Measurements from ENCODE around the gene VEZT. TPM values are rescaled to one million over a fixed set of nuclear protein-coding genes. Genes with fewer than 3 reads are reported as not detected.

The VEZT gene
- total RNA-seq, 4 donors from 2014 or later = 73.0 to 90.3 (median 87.0) TPM

DNA sequence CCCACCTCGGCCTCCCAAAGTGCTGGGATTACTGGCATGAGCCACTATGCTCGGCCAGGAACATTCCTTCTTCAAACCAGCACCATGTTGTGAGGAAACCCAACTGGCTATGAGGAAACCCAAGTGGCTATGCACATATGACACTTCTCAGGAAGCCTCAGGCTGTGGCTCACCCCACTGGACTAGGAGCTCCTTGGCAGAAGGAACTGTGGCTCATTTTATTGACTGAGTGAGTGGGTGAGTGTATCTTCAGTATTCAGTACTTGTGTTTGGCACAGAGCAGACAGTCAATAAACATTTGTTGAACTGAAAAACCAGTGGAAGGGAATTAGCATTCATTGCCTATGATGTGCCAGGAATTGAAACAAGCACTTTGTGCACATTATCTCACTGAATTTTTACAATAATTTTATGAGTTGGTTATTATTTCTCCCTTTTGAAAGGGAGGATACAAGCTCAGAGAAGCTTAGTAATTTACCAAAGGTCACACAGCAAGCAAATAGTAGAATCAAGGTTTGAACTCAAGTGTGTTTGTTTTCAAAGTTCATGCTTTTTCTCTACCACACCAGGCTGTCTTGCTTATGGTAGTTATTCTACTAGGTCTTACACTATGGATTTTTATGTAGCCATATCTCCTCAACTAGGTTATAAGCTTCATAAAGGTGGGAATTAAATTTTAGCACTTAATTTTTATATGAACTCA, 121.6 kb downstream of the VEZT start:
- Histone ChIP-seq H3K27me3 (no peaks in the 10 kb centered on the region), H3K9me3 (no peaks in the 10 kb centered on the region), H3K4me3 (no peak overlapping the region), H3K4me1 (peaks cover 10 to 37% (median 36%) of the 10 kb centered on the region in 4 donors), H3K36me3 (no peaks in the 10 kb centered on the region), H3K27ac (replicated peaks in 1 of 4) (peak overlapping the region in 1 of 4 donors; percentile 14)
- 100% methylated on average over 2 of the region's 2 CpGs for WGBS
- intact Hi-C loops (cut with DNase I) = loop anchor here (5.0 to 10.0 kb wide), 3 partner anchors 38 to 196 kb away; partner anchors contain the start of genes FGD6 and VEZT
- TF ChIP-seq POLR2AphosphoS5 (IDR thresholded peaks at IDR 0.05) (no peak), CTCF (IDR thresholded peaks at IDR 0.05) (no peak), POLR2A (IDR thresholded peaks at IDR 0.05; ENCODE audit: low read depth) (no peak)
- no peak for DNase-seq (ENCODE audit: extremely low spot score)

- TF ChIP-seq POLR2A (IDR thresholded peaks at IDR 0.05; ENCODE audit: low read depth) (no peak), CTCF (IDR thresholded peaks at IDR 0.05) (no peak), EP300 (IDR thresholded peaks at IDR 0.05) (no peak), POLR2AphosphoS5 (IDR thresholded peaks at IDR 0.05) (no peak)
- intact Hi-C loops (cut with DNase I) = no loop called here
- 100% methylated on average over 1 of the region's 1 CpG for WGBS
Observed at GRCh38 chr12:95342008-95342407, 124.4 kb downstream of the VEZT start.

DNA sequence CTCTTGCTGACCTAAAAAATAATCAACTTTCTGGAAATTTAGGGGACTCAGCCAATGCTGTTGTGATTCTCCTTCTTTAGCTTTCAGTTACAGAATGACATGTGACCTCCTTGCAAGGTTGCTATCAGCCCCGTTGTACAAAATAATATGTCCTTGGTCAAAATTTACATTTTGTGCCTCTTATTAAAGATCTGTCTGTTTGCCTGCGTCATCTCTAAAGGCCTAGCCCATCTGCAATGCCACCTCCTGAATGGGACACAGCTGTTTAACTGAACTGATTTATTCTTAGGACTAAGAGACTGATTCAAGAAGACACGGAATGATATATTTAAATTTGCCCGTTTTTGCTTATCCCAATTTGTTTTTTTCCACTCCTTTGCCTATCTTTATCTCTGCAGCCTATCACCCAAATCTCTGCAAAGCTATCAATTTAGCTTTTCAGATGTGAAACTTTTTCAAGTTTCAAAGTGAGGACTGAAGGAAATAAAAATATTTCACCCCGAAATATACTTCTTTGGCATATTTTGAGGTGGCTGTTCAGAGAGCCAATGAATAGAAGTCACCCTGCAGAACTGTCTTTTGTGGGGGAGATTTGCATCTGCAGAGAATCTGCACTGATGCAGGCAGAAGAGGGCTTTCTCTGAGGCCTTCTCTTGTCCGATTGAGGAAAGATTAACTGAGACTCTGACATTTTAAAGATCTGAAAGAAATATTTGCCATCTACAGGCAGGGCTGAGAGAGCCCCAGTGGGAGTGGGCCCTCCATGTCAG, 126.0 kb downstream of the VEZT start:
- no peak overlapping the region for H3K4me3 ChIP-seq
- H3K36me3 ChIP-seq = no peaks in the 10 kb centered on the region
- H3K4me1 ChIP-seq = peaks cover 0 to 7% (median 3%) of the 10 kb centered on the region in 4 donors
- 78% methylated on average over 6 of the region's 6 CpGs for WGBS
- H3K9me3 ChIP-seq = no peaks in the 10 kb centered on the region
- TF ChIP-seq CTCF (IDR thresholded peaks at IDR 0.05) (no peak), POLR2AphosphoS5 (IDR thresholded peaks at IDR 0.05) (no peak), POLR2A (IDR thresholded peaks at IDR 0.05; ENCODE audit: low read depth) (no peak), EP300 (IDR thresholded peaks at IDR 0.05) (no peak)
- H3K27ac ChIP-seq (replicated peaks in 1 of 4) = no peak overlapping the region
- no peak for DNase-seq (ENCODE audit: extremely low spot score)
- intact Hi-C loops (cut with DNase I) = no loop called here
- H3K27me3 ChIP-seq = no peaks in the 10 kb centered on the region

More at GRCh38 chr12:95342008-95342407, 124.4 kb downstream of the VEZT start:
- Histone ChIP-seq H3K4me3 (no peak overlapping the region), H3K27me3 (no peaks in the 10 kb centered on the region), H3K4me1 (peaks cover 0 to 15% (median 12%) of the 10 kb centered on the region in 4 donors), H3K36me3 (no peaks in the 10 kb centered on the region), H3K9me3 (no peaks in the 10 kb centered on the region), H3K27ac (replicated peaks in 1 of 4) (no peak overlapping the region)
- DNase-seq (ENCODE audit: extremely low spot score) = no peak

DNA sequence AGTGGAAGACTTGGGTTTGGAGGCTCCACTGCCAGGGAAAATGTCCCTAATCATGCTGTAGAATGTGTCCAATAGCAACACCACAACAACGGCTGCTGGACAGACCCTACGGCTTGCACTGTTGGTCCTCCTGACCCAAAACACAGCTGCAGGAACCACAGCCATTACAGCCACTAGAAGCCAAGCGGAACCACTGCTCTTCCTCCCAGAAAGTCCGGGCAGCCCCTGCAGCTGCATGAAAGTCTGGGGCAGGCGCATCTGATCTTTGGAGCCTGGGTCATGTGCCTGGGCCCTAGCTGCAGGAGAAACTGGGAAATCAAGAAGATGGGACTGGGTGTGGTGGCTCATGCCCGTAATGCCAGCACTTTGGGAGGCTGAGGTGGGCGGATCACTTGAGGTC, 131.7 kb downstream of the VEZT start:
- no peak overlapping the region for H3K27ac ChIP-seq (replicated peaks in 1 of 4)
- DNase-seq (ENCODE audit: extremely low spot score) = no peak
- TF ChIP-seq EP300 (IDR thresholded peaks at IDR 0.05) (no peak), POLR2AphosphoS5 (IDR thresholded peaks at IDR 0.05) (no peak), CTCF (IDR thresholded peaks at IDR 0.05) (no peak), POLR2A (IDR thresholded peaks at IDR 0.05; ENCODE audit: low read depth) (no peak)
- H3K9me3 ChIP-seq = no peaks in the 10 kb centered on the region
- H3K36me3 ChIP-seq = no peaks in the 10 kb centered on the region
- intact Hi-C loops (cut with DNase I) = no loop called here
- peaks cover 0 to 5% (median 0%) of the 10 kb centered on the region in 4 donors for H3K4me1 ChIP-seq
- WGBS = 90% methylated on average over 5 of the region's 7 CpGs
- H3K4me3 ChIP-seq = no peak overlapping the region
- no peaks in the 10 kb centered on the region for H3K27me3 ChIP-seq

Measured in esophagus muscularis mucosa (tissue), 4 donors.